Limb (tissue), 2 donors: ENCODE measurements around the gene VOPP1.

ENCODE experiments used
- DNase-seq, 2 donors: peaks; one replicate each; pipeline ENCODE4 v3.0.0-alpha.2; 2016; ENCODE audit errors: extremely low spot score in 2 of 2

Gene VOPP1

GRCh38 chr7:55470261-55470660 is 102.0 kb downstream of the VOPP1 start:
- no peak for DNase-seq

- no peak for DNase-seq
Observed at GRCh38 chr7:55469721-55470120, 102.6 kb downstream of the VOPP1 start.

- DNase-seq = no peak
Observed at GRCh38 chr7:55469271-55469681, 103.0 kb downstream of the VOPP1 start.

- DNase-seq = no peak
Observed at GRCh38 chr7:55468495-55468894, 103.8 kb downstream of the VOPP1 start.

- no peak for DNase-seq
Observed at GRCh38 chr7:55467047-55467593, 105.2 kb downstream of the VOPP1 start.

- no peak for DNase-seq
Observed at GRCh38 chr7:55465691-55466090, 106.6 kb downstream of the VOPP1 start.

- DNase-seq = no peak
Observed at GRCh38 chr7:55464422-55464821, 107.9 kb downstream of the VOPP1 start.

- DNase-seq = no peak
Observed at GRCh38 chr7:55463686-55464262, 108.5 kb downstream of the VOPP1 start.

- no peak for DNase-seq
Observed at GRCh38 chr7:55458351-55458750, 114.0 kb downstream of the VOPP1 start.

- no peak for DNase-seq
Observed at GRCh38 chr7:55457801-55458200, 114.5 kb downstream of the VOPP1 start.

GRCh38 chr7:55452971-55453370 is 119.3 kb downstream of the VOPP1 start:
- DNase-seq = no peak

- no peak for DNase-seq
Observed at GRCh38 chr7:55449992-55450535, 122.2 kb downstream of the VOPP1 start.

GRCh38 chr7:55449205-55449991 is 122.9 kb downstream of the VOPP1 start:
- no peak for DNase-seq

GRCh38 chr7:55448526-55448925 is 123.8 kb downstream of the VOPP1 start:
- no peak for DNase-seq

GRCh38 chr7:55444786-55445185 is 127.5 kb downstream of the VOPP1 start:
- no peak for DNase-seq

- DNase-seq = peak in 1 of 2 donors; percentile 15
Observed at GRCh38 chr7:55441774-55442522, 130.4 kb downstream of the VOPP1 start.

- DNase-seq = no peak
Observed at GRCh38 chr7:55441002-55441401, 131.3 kb downstream of the VOPP1 start.

GRCh38 chr7:55440040-55440690 is 132.1 kb downstream of the VOPP1 start:
- no peak for DNase-seq

GRCh38 chr7:55439627-55440026 is 132.7 kb downstream of the VOPP1 start:
- no peak for DNase-seq

- DNase-seq = no peak
Observed at GRCh38 chr7:55438757-55439525, 133.4 kb downstream of the VOPP1 start.
